Measurements from ENCODE around the gene FAM185A. TPM values are rescaled to one million over a fixed set of nuclear protein-coding genes. Genes with fewer than 3 reads are reported as not detected.
"Not testable (repeated sequence)": the region's sequence is repeated elsewhere in the genome, so short reads cannot be mapped to it uniquely, and the experiment has no call there.

FAM185A gene
- total RNA-seq, 1 donor from 2014 or later, result 10.0 TPM

- peak overlapping the region; percentile 76 for H3K27ac ChIP-seq
- H3K27me3 ChIP-seq (ENCODE audit: low read depth); H3K36me3 ChIP-seq; intact Hi-C loops (cut with DNase I); ATAC-seq; H3K9me3 ChIP-seq; DNase-seq: not testable (repeated sequence)
- peaks cover 10% of the 10 kb centered on the region for H3K4me1 ChIP-seq
- H3K4me3 ChIP-seq, result peak overlapping the region; percentile 73
Measured at GRCh38 chr7:102749445-102749786, 617 bp downstream of the FAM185A start.

GRCh38 chr7:102758227-102758626 lies 9.4 kb downstream of the FAM185A start:
- H3K36me3 ChIP-seq; H3K27ac ChIP-seq; H3K4me1 ChIP-seq; H3K9me3 ChIP-seq; ATAC-seq; DNase-seq; intact Hi-C loops (cut with DNase I); H3K4me3 ChIP-seq; H3K27me3 ChIP-seq (ENCODE audit: low read depth): not testable (repeated sequence)
- TF ChIP-seq CTCF (IDR thresholded peaks at IDR 0.05), result peak; percentile 37

GRCh38 chr7:102759934-102760333 lies 11.1 kb downstream of the FAM185A start:
- H3K27me3 ChIP-seq (ENCODE audit: low read depth); H3K9me3 ChIP-seq; H3K27ac ChIP-seq; H3K4me3 ChIP-seq; H3K4me1 ChIP-seq; ATAC-seq; H3K36me3 ChIP-seq; DNase-seq; intact Hi-C loops (cut with DNase I): not testable (repeated sequence)

GRCh38 chr7:102761234-102761633 lies 12.4 kb downstream of the FAM185A start:
- not testable (repeated sequence) for H3K9me3 ChIP-seq, ATAC-seq

GRCh38 chr7:102763295-102763905 lies 14.6 kb downstream of the FAM185A start:
- H3K4me1 ChIP-seq; H3K9me3 ChIP-seq; intact Hi-C loops (cut with DNase I); H3K4me3 ChIP-seq; ATAC-seq; DNase-seq; H3K27me3 ChIP-seq (ENCODE audit: low read depth); H3K36me3 ChIP-seq; H3K27ac ChIP-seq: not testable (repeated sequence)

More at GRCh38 chr7:102761234-102761633, 12.4 kb downstream of the FAM185A start:
- H3K4me3 ChIP-seq; intact Hi-C loops (cut with DNase I); H3K27me3 ChIP-seq (ENCODE audit: low read depth); H3K36me3 ChIP-seq; H3K4me1 ChIP-seq; H3K27ac ChIP-seq; DNase-seq: not testable (repeated sequence)

GRCh38 chr7:102769657-102770192 lies 20.9 kb downstream of the FAM185A start:
- H3K27ac ChIP-seq; H3K4me3 ChIP-seq; H3K9me3 ChIP-seq; H3K4me1 ChIP-seq; ATAC-seq; H3K27me3 ChIP-seq (ENCODE audit: low read depth); intact Hi-C loops (cut with DNase I); H3K36me3 ChIP-seq; DNase-seq: not testable (repeated sequence)

- H3K9me3 ChIP-seq; ATAC-seq; H3K4me3 ChIP-seq; H3K36me3 ChIP-seq; H3K27me3 ChIP-seq (ENCODE audit: low read depth); DNase-seq; intact Hi-C loops (cut with DNase I); H3K4me1 ChIP-seq; H3K27ac ChIP-seq: not testable (repeated sequence)
Measured at GRCh38 chr7:102770467-102770866, 21.7 kb downstream of the FAM185A start.

- H3K27me3 ChIP-seq (ENCODE audit: low read depth); H3K36me3 ChIP-seq; H3K9me3 ChIP-seq; DNase-seq; ATAC-seq; H3K4me3 ChIP-seq; intact Hi-C loops (cut with DNase I); H3K4me1 ChIP-seq; H3K27ac ChIP-seq: not testable (repeated sequence)
Measured at GRCh38 chr7:102776217-102776616, 27.4 kb downstream of the FAM185A start.

- H3K4me1 ChIP-seq; H3K27me3 ChIP-seq (ENCODE audit: low read depth); H3K27ac ChIP-seq; DNase-seq; ATAC-seq; intact Hi-C loops (cut with DNase I); H3K9me3 ChIP-seq; H3K4me3 ChIP-seq; H3K36me3 ChIP-seq: not testable (repeated sequence)
Measured at GRCh38 chr7:102778663-102779062, 29.9 kb downstream of the FAM185A start.

GRCh38 chr7:102780926-102781325 lies 32.1 kb downstream of the FAM185A start:
- H3K27ac ChIP-seq; H3K9me3 ChIP-seq; H3K27me3 ChIP-seq (ENCODE audit: low read depth); H3K4me3 ChIP-seq; intact Hi-C loops (cut with DNase I); H3K36me3 ChIP-seq; DNase-seq; ATAC-seq; H3K4me1 ChIP-seq: not testable (repeated sequence)

GRCh38 chr7:102788770-102789169 lies 40.0 kb downstream of the FAM185A start:
- H3K27ac ChIP-seq; H3K4me3 ChIP-seq; H3K36me3 ChIP-seq; H3K27me3 ChIP-seq (ENCODE audit: low read depth); ATAC-seq; DNase-seq; intact Hi-C loops (cut with DNase I); H3K9me3 ChIP-seq; H3K4me1 ChIP-seq: not testable (repeated sequence)

GRCh38 chr7:102790364-102791100 lies 41.7 kb downstream of the FAM185A start:
- H3K27ac ChIP-seq; DNase-seq; H3K36me3 ChIP-seq; H3K4me3 ChIP-seq; ATAC-seq; H3K9me3 ChIP-seq; H3K4me1 ChIP-seq; H3K27me3 ChIP-seq (ENCODE audit: low read depth); intact Hi-C loops (cut with DNase I): not testable (repeated sequence)

- H3K4me1 ChIP-seq; H3K4me3 ChIP-seq; H3K36me3 ChIP-seq; DNase-seq; H3K27ac ChIP-seq; H3K9me3 ChIP-seq; H3K27me3 ChIP-seq (ENCODE audit: low read depth); intact Hi-C loops (cut with DNase I); ATAC-seq: not testable (repeated sequence)
Measured at GRCh38 chr7:102791367-102791766, 42.6 kb downstream of the FAM185A start.

Data from lower lobe of right lung (tissue), 2 donors.